ENCODE results near the gene PIEZO1.

PIEZO1 gene

DNA sequence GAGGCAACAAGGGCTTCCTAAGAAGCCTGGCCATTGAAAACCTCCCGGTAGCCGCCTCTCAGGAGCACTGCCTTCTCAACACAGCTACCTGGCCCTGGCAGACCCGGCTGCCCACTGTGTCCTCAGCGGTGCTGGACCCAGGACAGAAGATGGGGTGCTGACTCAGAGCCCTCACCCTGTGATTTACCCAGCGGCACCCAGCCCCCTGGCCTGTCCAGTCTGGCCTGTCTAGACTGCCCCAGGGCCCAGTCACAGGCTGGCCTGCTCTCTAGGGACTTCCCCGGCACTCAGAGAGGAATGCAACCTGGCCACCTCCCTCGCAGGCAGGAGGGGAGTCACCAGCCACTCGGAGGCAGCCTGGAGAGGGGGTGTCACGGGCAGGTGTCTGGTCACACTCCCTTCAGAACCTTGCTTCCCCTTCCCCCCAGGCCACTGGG is 20.1 kb downstream of the PIEZO1 start:
- DNase-seq = no peak

DNA sequence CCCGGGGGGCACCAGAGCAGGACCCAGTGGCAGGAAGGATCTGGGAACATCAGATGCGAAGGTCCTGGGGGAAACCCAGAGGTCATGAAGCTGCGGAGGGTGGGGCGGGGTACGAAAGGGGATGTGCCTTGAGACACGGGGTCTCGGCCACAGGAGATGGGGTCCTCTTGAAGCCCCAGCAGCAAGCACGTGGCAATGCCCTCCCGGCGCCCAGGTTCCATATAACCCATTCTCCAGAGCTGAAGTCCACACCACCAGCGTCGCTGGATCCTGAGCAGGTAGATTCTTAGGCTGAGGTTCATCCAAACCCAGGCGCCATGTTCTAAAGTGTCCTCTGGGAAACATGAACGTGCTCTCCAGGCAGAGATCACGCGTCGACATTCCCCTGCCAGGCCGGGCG is 20.9 kb downstream of the PIEZO1 start:
- no peak for DNase-seq

DNA sequence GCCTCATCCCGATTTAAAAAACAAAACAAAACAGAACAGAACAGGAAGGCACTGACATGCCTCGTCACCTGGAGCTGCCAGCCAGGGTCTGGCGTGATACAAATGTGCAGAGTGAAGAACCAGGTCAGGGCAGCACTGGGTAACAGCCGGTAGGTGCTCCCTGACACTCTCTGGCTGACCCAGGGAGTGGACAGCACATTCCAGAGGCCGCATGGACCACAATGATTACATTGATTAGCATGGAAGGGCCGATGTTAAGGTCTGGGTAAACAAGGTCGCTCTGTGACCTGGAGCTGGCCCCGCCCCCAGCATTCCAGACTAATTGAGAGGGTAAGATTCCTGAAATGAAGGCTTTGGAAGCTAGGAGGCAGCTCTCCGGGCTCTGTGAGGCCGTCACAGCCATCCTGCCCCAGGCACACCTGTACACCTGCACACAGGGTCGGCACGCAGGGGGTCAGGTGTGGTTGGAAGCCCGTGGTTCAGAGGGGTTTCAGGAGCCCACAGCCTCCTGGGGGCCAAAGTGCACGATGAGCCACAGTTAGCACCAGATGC is 21.4 kb downstream of the PIEZO1 start:
- no peak for DNase-seq

DNA sequence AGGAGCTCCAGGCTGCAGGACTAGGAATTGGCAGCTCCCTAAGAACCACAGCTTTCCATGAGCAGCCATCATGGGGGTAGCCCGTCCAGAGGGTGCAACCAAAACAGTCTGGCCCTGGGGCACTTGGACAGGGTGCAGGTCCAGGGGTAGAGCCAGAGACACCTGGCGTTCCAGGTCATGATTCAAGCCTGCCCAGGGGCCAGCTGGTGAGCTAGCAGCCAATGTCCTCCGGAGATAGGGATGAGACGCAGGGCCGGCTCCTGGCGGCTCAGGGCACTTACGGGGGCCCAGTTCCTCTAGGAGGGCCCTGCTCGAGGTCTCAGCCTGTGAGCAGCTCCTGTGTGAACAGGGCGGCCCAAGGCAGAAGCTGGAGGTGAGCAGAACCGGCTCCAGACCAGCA is 22.1 kb downstream of the PIEZO1 start:
- DNase-seq = no peak

DNA sequence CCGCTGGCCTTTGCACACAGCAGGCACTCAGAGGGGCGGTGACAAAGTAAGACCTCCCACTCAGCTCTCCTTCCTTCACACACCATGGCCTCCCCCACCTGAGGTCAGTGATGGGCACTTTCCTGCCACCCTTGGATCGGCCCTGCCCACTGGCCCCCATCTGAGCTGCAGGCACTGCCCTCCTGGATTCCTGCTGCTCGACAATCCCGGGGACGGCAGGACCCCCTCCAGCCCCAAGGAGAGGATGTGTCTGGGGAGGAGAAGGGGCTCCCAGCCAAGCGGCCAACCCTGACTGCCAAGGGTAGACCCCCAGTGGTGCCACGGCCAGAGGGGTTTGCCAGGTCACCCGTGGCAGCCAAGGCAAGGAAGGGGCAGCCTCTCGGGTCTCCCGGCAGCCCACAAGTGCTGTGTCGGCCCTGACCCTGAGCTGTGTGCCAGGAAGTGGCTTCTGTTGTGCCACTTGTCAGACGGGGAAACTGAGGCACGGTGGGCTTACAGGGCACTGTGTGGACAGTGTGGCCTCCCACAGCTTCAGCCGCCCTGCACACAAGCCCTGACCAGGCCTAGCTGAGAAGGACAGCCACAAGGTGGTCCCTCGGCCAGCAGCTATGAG is 22.7 kb downstream of the PIEZO1 start:
- DNase-seq = no peak

DNA sequence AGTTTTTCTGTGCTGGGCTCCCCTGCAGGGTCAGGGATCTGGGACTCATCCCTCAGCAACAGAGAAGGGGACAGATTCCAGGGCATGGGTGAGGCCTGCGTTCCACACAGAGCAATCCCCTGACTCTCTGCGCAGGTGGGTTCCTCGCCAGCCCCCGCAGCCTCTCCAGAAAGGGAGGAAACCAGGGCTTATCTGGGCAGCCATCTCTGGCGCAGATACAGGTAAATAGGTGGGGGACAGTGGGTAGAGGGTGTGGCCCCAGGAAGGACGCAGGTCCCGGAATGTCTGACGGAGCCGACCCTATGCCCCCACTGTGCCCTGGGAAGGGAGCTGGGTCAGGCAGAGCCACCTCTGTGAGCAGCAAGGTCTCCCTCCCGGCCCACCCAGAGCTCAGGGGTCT is 23.2 kb downstream of the PIEZO1 start:
- no peak for DNase-seq

DNA sequence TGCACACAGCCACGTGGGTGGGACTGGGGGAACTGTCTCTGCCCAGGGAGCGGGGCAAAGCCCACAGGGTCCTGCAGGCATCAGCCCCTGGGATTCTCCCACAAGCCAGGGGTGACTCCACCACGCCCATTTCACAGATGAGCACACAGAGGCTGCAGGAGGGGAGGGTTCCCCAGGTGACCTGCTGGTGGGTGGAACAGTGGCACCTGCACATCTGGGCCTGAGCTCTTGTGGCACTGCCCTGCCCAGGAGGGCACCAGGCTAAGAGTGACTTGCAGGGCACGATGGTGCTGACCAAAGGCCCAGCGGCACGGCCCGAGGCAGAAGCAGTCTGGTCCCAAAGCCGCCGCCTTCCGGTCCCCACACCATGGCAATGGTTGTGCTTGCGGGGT is 23.9 kb downstream of the PIEZO1 start:
- DNase-seq = no peak

DNA sequence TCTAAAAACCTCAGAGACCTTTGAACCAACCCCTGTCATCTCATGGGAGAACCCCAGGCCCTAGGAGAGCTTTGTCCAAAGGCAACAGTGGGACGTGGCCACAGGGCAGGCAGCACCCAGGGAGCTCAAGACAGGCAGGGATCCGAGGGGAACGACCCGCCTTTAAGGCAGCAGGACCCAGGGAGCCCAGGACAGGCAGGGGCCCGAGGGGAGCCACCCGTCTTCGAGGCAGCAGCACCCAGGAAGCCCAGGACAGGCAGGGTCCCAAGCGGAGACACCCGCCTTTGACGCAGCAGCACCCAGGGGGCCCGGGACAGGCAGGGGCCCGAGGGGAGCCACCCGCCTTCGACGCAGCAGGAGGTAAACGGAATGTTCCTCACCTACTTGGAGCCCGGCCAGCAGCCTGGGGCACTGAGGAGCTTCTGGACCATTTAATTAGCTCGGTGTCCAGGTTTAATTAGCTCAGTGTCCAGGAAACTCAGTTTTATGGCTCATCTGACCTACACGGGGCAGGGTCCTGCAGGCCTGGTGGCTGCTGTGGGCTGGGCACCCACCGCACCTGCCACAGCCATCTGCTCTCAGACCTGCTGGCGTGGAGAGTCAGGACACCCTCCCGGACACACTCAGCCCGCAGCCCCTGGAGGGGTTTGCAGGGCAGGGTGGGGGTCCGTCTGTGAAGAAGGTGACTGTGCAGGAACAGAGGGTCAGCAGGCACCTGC is 24.4 kb downstream of the PIEZO1 start:
- no peak for DNase-seq

DNA sequence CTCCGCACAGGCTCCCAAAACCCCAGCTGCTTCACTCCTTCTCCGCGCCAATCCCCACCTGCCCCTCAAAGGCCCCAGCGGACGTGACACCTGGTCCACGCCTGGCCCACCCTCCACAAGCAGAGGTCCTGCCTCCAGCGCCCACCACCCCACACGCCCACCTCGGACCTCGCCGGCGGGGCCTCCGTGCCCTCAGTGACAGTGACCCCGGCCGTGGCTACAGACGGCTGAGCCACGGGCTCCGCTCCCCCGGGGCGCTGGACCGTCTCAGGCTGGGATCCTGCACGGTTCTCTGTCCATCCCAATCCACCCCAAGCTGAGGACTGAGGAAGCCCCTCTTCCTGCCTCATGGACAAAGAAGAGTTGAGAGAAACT is 25.1 kb downstream of the PIEZO1 start:
- no peak for DNase-seq

DNA sequence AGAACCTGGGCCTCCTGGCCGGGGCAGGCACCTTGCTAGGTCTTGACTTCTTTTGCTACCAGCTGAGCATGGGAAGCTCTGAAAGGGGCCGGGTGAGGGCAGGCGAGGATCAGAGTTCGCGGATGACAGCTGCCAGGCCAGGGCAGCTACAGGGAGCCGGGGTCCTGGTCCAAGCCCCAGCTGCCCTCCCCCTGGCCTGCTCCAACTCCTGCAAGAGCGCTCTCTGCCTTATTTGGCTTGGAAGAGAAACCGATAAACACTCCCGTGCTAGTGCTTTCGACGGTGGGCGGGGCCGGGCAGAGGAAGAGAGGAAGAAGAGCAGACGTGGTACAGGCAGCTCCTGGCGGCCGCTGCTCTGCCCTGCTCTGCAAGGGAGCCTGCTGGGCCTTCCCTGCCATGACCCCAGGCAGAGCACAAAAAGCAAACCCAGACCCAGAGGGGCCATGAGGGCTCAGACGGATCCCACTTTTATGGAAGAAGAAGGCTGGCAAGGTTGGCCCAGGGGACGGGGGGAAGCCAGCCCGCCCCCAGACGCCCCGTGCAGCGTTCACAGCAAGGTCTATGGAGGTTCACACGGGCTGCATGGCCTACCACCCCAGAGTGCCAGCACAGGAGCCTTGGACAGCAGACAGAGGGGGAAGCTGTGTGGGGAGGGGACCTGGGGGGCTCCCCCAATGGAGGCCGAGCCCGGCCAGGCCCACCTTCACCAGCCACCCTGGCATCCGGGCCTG is 25.6 kb downstream of the PIEZO1 start:
- DNase-seq = no peak

DNA sequence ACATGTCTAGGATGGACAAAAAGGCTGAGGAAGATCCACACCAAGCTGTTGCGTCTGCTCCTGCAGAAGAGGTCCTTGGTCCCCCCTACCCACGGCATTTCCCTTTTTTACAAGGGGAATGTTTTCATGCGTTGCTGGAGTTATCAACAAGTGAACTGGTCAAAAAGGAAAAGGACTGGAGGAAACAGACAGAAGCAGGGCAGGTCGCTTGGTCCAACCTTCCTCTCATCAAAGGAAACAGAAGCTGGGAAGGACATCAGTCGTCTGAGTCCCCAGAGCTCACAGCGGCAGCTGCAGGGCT is 26.1 kb downstream of the PIEZO1 start:
- DNase-seq = no peak

DNA sequence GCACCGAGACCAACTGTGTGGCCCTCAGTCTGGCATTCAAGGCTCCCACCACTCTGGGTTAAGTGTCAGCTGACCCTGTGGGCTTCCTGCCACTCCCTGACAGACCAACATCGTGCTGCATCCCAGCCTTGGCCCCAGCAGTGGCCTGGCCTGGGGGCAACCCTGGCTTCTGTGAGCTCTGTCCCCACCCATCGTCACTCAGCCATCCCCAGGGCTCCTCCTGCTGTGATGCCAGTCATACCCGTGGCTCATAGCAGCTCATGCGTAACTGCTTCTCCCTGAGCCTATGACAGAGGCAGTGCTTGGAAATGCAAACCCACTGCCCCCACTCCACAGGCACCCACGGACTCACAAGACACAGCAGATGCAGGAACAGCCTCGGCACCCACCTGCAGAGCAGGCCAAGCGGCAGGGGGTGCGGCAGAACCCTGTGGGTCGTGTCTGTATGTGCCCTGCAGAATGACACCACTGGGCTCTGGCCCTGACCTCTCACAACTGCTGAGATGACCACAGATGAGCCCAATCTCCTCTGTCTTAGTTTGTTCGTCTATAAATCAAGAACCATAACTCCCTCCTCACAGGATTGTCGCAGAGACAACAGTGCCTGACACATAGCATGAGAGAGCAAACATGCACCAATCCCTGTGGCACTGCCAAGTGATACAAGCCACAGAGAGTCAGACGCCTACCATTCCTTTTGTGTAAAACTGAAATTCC is 26.6 kb downstream of the PIEZO1 start:
- DNase-seq = no peak

DNA sequence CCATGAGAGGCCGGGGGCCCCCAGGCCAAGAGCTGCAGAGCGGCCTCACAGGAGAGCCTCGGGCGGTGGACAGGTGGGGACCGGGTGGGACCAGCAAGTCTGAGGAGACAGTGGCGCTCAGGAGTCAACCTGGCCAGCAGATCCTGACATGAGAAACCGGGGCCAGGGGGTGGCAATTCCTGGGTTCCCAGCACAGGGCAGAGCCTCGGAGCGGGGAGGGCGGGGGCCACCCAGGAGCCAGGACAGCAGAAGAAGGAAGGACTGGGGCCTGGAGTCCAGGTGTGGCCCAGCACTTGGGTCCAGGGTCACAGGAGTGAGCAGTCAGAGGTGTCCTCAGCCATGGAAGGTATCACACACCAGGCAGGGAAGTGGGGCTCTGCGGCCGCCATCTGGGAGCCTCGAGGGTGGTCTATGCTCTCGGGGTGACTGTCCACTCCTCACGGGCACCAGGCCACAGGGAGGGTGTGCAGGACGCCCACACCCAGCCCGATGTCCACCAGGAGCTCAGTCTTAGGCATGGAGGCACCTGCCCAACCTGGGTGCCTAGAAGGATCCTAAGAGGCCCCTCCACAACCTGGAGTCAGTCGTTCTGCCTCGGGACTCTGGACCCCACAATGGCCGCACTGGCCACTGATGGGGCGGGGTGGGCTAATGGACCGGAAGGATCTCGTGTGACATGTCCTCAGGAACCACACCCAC is 29.1 kb downstream of the PIEZO1 start:
- no peak for DNase-seq

DNA sequence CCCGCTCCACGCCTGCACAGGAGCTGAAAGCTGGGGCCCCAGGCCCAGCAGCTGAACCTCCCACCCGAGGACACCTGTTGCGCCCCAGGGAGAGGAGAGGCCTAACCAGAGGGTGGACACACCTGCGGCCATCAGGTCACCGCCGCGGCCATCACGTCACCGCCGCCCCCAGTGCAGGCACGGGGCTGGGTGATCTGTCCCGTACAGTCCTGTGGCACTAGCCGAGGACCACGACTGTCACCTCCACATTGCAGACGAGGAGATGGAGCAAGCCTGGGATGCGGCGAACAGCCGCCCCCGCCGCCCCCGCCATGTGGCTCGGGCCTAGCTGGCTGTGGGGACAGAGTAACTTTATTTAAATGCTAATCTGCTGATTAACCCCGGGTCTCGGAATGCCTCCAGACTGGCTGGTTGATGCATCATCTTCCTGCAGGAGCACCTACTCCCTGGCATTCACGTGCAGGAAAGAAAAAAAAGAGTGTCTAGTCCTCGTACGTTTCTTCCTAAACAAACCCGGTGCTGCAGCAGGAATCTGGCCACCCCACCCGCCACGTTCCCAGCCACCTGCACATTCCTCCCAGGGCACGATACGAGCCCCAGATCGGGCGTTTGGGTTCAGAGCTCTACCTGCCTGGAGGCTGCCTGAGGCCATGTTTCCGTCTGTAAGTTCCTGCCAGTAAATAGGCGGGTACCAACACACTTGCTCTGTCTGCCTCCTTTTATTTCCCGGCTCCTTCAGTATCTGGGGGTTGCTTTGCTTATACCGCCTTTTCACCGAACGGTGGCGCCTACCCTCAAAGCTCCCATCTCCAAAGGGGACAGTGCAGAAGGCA is 29.9 kb downstream of the PIEZO1 start:
- no peak for DNase-seq

DNA sequence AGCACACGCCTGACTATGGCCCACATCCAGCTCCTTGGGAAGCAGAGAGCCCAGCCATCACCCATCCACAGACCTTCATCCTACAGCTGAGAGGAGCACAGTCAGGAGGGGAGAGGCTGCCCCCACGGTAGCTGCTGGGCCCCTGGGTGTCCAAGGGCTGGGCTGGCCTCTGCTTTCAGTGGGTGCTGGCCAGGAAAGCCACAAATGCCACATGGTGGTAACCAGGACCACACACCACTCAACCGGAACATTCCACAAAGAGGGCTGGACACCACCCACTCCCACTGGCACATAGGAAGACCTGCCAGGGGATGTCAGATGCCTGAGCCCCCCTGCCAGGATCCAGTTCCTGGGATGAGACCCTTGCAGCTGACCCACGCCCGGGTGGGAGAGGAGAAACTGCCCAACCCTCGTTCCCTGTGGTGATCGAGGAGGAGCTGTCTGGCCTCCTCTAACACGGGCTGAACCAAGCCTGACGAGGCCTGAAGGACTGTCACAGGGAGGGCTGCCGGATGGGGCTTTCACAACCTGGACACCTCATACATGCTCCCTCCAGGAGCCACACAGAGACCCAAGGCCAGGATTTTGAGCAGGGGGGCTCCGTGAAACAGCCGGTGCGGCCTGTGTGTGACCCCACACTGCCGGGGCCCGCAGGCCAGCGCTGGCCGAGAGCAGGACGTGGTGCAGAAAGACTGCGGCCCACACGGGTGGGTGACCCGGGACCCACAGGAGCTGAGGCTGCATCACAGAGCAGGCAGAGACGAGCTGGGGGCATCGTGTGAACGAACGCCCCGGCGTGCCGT is 30.7 kb downstream of the PIEZO1 start:
- DNase-seq = no peak

DNA sequence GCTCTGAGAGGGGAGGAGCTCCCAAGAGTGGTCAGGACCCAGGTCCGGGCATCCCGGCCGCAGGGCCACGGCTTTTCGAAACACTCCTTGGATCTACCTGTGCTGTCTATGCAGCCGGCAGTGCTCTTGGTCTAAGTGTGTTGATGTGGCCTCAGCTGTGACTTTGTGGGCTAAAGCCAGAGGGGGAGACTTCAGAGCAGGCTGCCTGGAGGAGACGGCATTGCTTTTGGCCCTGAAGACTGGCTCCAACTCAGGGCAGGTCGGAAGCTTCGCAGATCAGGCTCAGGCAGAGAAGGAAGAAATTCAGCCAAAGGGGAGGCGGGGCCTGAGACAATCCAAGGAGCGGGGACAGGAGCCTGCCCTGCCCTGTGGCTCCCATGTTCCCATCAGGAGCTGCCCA is 31.4 kb downstream of the PIEZO1 start:
- no peak for DNase-seq

DNA sequence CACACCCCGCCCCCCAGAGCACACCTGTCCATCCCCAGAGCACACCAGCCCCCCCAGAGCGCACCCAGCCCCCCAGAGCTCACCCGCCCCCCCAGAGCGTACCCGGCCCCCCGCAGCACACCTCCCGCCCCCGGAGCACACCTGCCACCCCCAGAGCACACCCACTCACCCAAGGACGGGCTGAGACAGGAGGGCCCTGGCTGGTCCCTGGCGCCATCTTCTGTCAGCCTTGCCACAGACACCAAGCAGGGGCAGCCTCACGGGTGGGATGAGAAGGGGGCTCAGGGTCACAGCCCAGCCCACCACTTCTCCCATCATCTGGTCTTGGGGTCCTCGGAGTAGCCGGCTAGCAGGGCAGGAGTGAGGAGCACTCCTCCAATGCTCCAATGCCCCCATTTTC is 31.8 kb downstream of the PIEZO1 start:
- DNase-seq = no peak

DNA sequence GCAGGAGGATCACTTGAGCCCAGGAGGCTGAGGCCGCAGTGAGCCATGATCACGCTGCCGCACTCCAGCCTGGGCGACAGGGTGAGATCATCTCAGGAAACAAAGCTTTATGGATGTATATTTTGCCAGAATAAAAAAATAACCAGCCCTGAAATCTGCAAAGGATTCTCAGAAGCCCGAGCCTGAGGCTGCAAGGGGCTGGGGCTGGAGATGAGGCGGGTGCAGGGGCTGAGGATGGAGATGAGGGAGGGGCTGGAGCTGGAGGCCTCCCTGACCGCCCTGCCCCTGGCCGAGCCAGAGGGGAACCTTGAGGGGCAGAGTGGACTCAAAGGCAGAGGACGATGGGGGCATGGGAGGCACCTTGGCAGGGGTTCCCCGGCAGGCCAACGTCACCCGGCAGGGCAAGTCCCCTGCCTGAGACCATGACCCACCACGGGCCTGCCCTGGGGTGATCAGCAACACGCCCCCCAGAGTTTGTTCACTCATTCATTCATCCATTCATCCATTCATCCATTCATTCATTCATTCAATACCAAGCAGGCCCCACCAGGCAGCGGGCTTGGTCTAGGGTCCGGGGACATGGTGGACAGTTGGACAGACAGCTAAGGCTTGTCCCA is 32.5 kb downstream of the PIEZO1 start:
- no peak for DNase-seq

DNA sequence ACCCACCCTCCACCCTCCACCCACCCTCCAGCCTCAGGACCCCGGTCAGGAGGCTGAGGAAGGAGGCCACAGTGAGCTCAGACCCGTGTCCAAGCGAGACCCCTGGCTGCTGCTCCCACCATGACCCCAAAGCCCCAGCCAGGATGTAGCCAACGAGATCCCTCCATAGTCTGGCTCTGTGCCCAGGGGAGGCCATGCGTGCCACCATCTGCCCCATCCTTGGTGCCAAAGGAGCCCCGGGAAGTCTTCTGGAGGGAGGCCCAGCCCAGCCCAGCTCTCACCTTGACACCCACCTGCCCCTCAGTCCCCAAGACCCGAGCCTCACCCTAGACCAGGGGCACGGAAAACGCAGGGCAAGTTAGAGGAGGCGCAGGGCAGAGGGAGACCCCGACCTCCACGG is 34.2 kb downstream of the PIEZO1 start:
- no peak for DNase-seq

DNA sequence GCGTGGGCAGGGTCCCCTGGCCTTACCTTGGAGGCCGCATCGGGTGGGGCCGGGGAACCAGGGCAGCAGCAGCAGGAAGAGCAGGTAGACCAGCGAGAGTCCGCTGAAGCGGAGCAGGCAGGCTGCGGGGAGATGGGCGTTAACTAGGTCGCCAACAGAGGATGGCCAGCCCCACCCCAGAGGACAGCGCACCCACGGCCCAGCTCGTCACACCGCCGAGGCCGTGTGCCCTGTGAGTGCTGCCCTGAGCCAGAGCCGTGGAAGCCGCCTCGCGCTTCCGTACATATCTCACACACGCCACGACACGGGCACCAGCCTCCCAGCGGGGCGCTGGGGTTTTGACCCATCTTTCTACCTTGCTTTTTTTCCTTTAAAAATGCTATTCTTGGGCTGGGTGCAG is 35.7 kb downstream of the PIEZO1 start:
- DNase-seq = no peak

DNA sequence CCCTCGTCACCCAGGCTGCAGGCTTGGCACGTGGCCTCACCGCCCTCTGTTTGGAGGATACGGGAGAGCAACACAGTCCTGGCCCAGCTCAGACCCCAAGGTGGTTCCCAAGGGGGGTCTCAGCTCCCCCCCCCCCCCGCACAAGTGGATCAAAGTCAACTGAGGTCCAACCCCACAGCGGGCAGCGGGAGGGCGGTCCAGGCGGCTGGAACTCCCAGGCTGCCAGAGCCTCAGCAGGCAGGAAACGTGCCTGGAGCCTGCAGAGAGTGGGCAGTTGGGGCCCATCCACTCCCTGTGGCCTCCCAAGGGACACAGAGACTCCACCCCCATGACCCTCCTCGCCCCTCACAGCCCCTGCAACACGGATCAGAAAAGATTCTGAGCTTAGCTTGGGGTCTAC is 36.7 kb downstream of the PIEZO1 start:
- DNase-seq = no peak

Measured in KG1 (cell line).